IMR-90 (cell line): Measurements from ENCODE around the gene SPNS2. TPM values are rescaled to one million over a fixed set of nuclear protein-coding genes. Genes with fewer than 3 reads are reported as not detected.

Experiments used
- ATAC-seq: fragments of 200-7000 bp; cut with Tn5 transposase; 2 replicates; pipeline ENCODE4 v1.9.1; 2020; ENCODE audit warnings: low read depth, mild to moderate bottlenecking, moderate library complexity
- BruUV-seq: library from RNA; stranded (reverse); fragments of 400-500 nt; replicated peaks from 2 replicates; lab custom pipeline; 2021; lab: Mats Ljungman, UMichigan
- CTCF ChIA-PET: fragments of 300-600 bp; formaldehyde crosslinking; extraction: SDS; loops from one replicate; lab custom pipeline; 2021; ENCODE audit warnings: antibody characterized with exemption; lab: Yijun Ruan, JAX
- POLR2A ChIA-PET: fragments of 300-600 bp; sonication (Branson Sonifier 250); formaldehyde crosslinking; loops from one replicate; lab custom pipeline; 2022; ENCODE audit warnings: antibody characterized with exemption; ENCODE audit not compliant: unreplicated experiment; lab: Charles Lee
- DNase-seq: peaks from one replicate; pipeline ENCODE4 v3.0.0; 2013
- H2AFZ ChIP-seq: replicated peaks from 2 replicates; pipeline ENCODE3; 2013; ENCODE audit warnings: low read length, mild to moderate bottlenecking; ENCODE audit not compliant: poor library complexity
- H2AK5ac ChIP-seq: 2 replicates; pipeline ENCODE4 v1.6.1; 2013; ENCODE audit warnings: low read depth, low read length, inconsistent platforms
- H2AK9ac ChIP-seq: replicated peaks from 2 replicates; pipeline ENCODE3; 2013; ENCODE audit warnings: mild to moderate bottlenecking, low read depth, low read length, moderate library complexity; ENCODE audit not compliant: poor library complexity
- H2BK120ac ChIP-seq: 2 replicates; pipeline ENCODE4 v1.6.1; 2013; ENCODE audit warnings: low read depth, low read length, inconsistent platforms
- H2BK15ac ChIP-seq: 3 replicates; pipeline ENCODE4 v1.6.1; 2013; ENCODE audit warnings: low read depth, low read length, inconsistent platforms
- H2BK20ac ChIP-seq: 2 replicates; pipeline ENCODE4 v1.6.1; 2013; ENCODE audit warnings: low read depth, mild to moderate bottlenecking, inconsistent platforms, low read length, moderate library complexity
- H2BK5ac ChIP-seq: 2 replicates; pipeline ENCODE4 v1.6.1; 2013; ENCODE audit warnings: mild to moderate bottlenecking, low read depth, low read length, inconsistent platforms; ENCODE audit not compliant: poor library complexity, severe bottlenecking
- H3K14ac ChIP-seq: replicated peaks from 2 replicates; pipeline ENCODE4 v1.6.1; 2013; ENCODE audit warnings: low read depth, low read length, inconsistent platforms
- H3K18ac ChIP-seq: 2 replicates; pipeline ENCODE4 v1.6.1; 2013; ENCODE audit warnings: low read depth, low read length, control low read depth
- H3K23ac ChIP-seq: 2 replicates; pipeline ENCODE4 v1.6.1; 2013; ENCODE audit warnings: low read depth, low read length, inconsistent platforms
- H3K27ac ChIP-seq: 2 replicates; pipeline ENCODE4 v1.5.1; 2013; ENCODE audit warnings: mild to moderate bottlenecking, control low read depth, low read length; ENCODE audit not compliant: insufficient read depth
- H3K27me3 ChIP-seq: 2 replicates; pipeline ENCODE4 v1.6.1; 2013; ENCODE audit warnings: low read length; ENCODE audit not compliant: control insufficient read depth, insufficient read depth
- H3K36me3 ChIP-seq: 2 replicates; pipeline ENCODE4 v1.6.1; 2013; ENCODE audit warnings: low read length, mixed read lengths; ENCODE audit not compliant: control insufficient read depth, insufficient read depth
- H3K4ac ChIP-seq: 2 replicates; pipeline ENCODE4 v1.6.1; 2013; ENCODE audit warnings: low read depth, low read length, inconsistent platforms
- H3K4me1 ChIP-seq: 2 replicates; pipeline ENCODE4 v1.6.1; 2013; ENCODE audit warnings: low read length, mixed read lengths; ENCODE audit not compliant: control insufficient read depth, insufficient read depth
- H3K4me2 ChIP-seq: 2 replicates; pipeline ENCODE4 v1.6.1; 2013; ENCODE audit warnings: low read depth, mild to moderate bottlenecking, control low read depth, low read length, moderate library complexity
- H3K4me3 ChIP-seq: 2 replicates; pipeline ENCODE4 v1.5.1; 2013; ENCODE audit warnings: low read depth, mild to moderate bottlenecking, control low read depth, low read length, moderate library complexity; ENCODE audit not compliant: insufficient read depth
- H3K56ac ChIP-seq: 2 replicates; pipeline ENCODE4 v1.6.1; 2013; ENCODE audit warnings: low read length, inconsistent platforms; ENCODE audit not compliant: insufficient read depth; ENCODE audit errors: extremely low read depth
- H3K79me1 ChIP-seq, 2 experiments: 2 replicates each; pipeline ENCODE4 v1.6.1; 2013; ENCODE audit warnings: low read length in 2 of 2, inconsistent platforms in 1 of 2, low read depth in 1 of 2
- H3K9ac ChIP-seq: 2 replicates; pipeline ENCODE4 v1.6.1; 2013; ENCODE audit warnings: low read depth, low read length, control low read depth
- H3K9me1 ChIP-seq: 2 replicates; pipeline ENCODE4 v1.6.1; 2013; ENCODE audit warnings: low read length, inconsistent platforms; ENCODE audit not compliant: insufficient read depth
- H3K9me3 ChIP-seq: 2 replicates; pipeline ENCODE4 v1.6.1; 2013; ENCODE audit warnings: low read length; ENCODE audit not compliant: control insufficient read depth, insufficient read depth
- H4K20me1 ChIP-seq: 2 replicates; pipeline ENCODE4 v1.6.1; 2013; ENCODE audit warnings: low read length, inconsistent platforms; ENCODE audit not compliant: insufficient read depth
- H4K5ac ChIP-seq: 2 replicates; pipeline ENCODE4 v1.6.1; 2013; ENCODE audit warnings: mild to moderate bottlenecking, low read depth, low read length, control low read depth
- H4K8ac ChIP-seq, 2 experiments: 2 replicates each; pipeline ENCODE4 v1.6.1; 2013; ENCODE audit warnings: low read depth in 2 of 2, low read length in 2 of 2, control low read depth in 1 of 2, inconsistent platforms in 1 of 2
- H4K91ac ChIP-seq: 2 replicates; pipeline ENCODE4 v1.6.1; 2013; ENCODE audit warnings: low read depth, low read length, inconsistent platforms; ENCODE audit not compliant: insufficient read depth
- BHLHE40 ChIP-seq: fragments of 150-350 bp; IDR thresholded peaks from 2 replicates; pipeline ENCODE4 v1.6.1; 2016; ENCODE audit warnings: mild to moderate bottlenecking, low read depth, low read length
- CEBPB ChIP-seq: IDR thresholded peaks from 2 replicates; pipeline ENCODE4 v1.6.1; 2012; ENCODE audit warnings: low read depth, low read length, improper control_type of control experiment
- CHD1 ChIP-seq: IDR thresholded peaks from 2 replicates; pipeline ENCODE4 v1.6.1; 2012; ENCODE audit warnings: low read depth, low read length, improper control_type of control experiment
- FOS ChIP-seq: fragments of 150-350 bp; IDR thresholded peaks from 2 replicates; pipeline ENCODE4 v1.6.1; 2016; ENCODE audit warnings: low read depth, low read length
- MAFK ChIP-seq: IDR thresholded peaks from 2 replicates; pipeline ENCODE4 v1.6.1; 2012; ENCODE audit warnings: low read depth, low read length, improper control_type of control experiment
- MAZ ChIP-seq: IDR thresholded peaks from 2 replicates; pipeline ENCODE4 v1.6.1; 2012; ENCODE audit warnings: low read depth, mild to moderate bottlenecking, low read length, improper control_type of control experiment, moderate library complexity, borderline replicate concordance
- MXI1 ChIP-seq: IDR thresholded peaks from 2 replicates; pipeline ENCODE4 v1.6.1; 2012; ENCODE audit warnings: low read depth, mild to moderate bottlenecking, low read length, moderate library complexity, borderline replicate concordance
- NFE2L2 ChIP-seq: fragments of 150-350 bp; IDR thresholded peaks from 2 replicates; pipeline ENCODE4 v1.6.1; 2016; ENCODE audit warnings: low read depth, mild to moderate bottlenecking, low read length
- POLR2A ChIP-seq: IDR thresholded peaks from 2 replicates; pipeline ENCODE4 v1.6.1; 2012; ENCODE audit warnings: mild to moderate bottlenecking, low read depth, low read length
- RAD21 ChIP-seq: IDR thresholded peaks from 2 replicates; pipeline ENCODE4 v1.6.1; 2012; ENCODE audit warnings: low read length, improper control_type of control experiment
- RCOR1 ChIP-seq: IDR thresholded peaks from 2 replicates; pipeline ENCODE4 v1.6.1; 2012; ENCODE audit warnings: mild to moderate bottlenecking, low read length, improper control_type of control experiment; ENCODE audit not compliant: insufficient replicate concordance
- RFX5 ChIP-seq: IDR thresholded peaks from 2 replicates; pipeline ENCODE4 v1.8.0; 2012; ENCODE audit warnings: low read depth, mild to moderate bottlenecking, low read length, moderate library complexity
- SMC3 ChIP-seq: fragments of 150-350 bp; IDR thresholded peaks from 2 replicates; pipeline ENCODE4 v1.6.1; 2016; ENCODE audit warnings: low read depth, mild to moderate bottlenecking, antibody characterized with exemption, low read length, moderate library complexity
- WGBS, 2 experiments: methylation state at CpG; one replicate each; pipeline versions ENCODE4 v1.1.5 to v1.1.7; 2013; ENCODE audit warnings: missing lambda C conversion rate in 2 of 2; ENCODE audit not compliant: insufficient read length in 1 of 2; ENCODE audit errors: extremely low coverage in 2 of 2; 5-methylcytosine and 5-hydroxymethylcytosine counted together
- dilution Hi-C: fragments of 300-500 bp; cut with HindIII; formaldehyde crosslinking; loops from one replicate; pipeline ENCODE4 v1.14.3; 2018; ENCODE audit warnings: low sequenced_read_pairs; ENCODE audit not compliant: unreplicated experiment
- in situ Hi-C: fragments of 300-500 bp; cut with MboI; formaldehyde crosslinking; loops from 3 replicates; pipeline ENCODE4 v1.14.3; 2019; ENCODE audit warnings: low sequenced_read_pairs, inconsistent platforms, mixed read lengths
- intact Hi-C: fragments of 100-400 bp; cut with micrococcal nuclease; formaldehyde crosslinking; loops from 2 replicates; pipeline ENCODE4 v1.10.0; 2022
- polyA plus RNA-seq, 3 experiments: library from polyadenylated mRNA; depleted of rRNA; stranded (reverse); fragments of >200 nt; gene quantifications; 2 replicates each; pipeline ENCODE4 v1.2.3, GENCODE V29; 2012; ENCODE audit warnings: low replicate concordance in 1 of 3
- total RNA-seq: library from RNA; depleted of rRNA; stranded (reverse); fragments of >200 nt; gene quantifications from 2 replicates; pipeline ENCODE4 v1.2.3, GENCODE V29; 2012
- TF ChIP-seq, protein P1 (sequence below): conservative IDR thresholded peaks from 2 replicates; pipeline ENCODE4 v1.5.1; 2012; ENCODE audit warnings: mild to moderate bottlenecking, low read depth, low read length, improper control_type of control experiment
- TF ChIP-seq, protein P2 (sequence below): fragments of 150-350 bp; IDR thresholded peaks from 2 replicates; pipeline ENCODE4 v1.6.1; 2017; ENCODE audit warnings: mild to moderate bottlenecking, antibody characterized with exemption, low read length, low read depth
- TF ChIP-seq, protein P3 (sequence below): fragments of 150-350 bp; IDR thresholded peaks from 2 replicates; pipeline ENCODE4 v1.6.1; 2016; ENCODE audit warnings: low read depth, mild to moderate bottlenecking, low read length, moderate library complexity, borderline replicate concordance

Gene SPNS2
- total and polyA plus RNA-seq, 2 of the 4 experiments (the other 2 are of a cell fraction) = under 0.01 TPM; not detected in 1

DNA sequence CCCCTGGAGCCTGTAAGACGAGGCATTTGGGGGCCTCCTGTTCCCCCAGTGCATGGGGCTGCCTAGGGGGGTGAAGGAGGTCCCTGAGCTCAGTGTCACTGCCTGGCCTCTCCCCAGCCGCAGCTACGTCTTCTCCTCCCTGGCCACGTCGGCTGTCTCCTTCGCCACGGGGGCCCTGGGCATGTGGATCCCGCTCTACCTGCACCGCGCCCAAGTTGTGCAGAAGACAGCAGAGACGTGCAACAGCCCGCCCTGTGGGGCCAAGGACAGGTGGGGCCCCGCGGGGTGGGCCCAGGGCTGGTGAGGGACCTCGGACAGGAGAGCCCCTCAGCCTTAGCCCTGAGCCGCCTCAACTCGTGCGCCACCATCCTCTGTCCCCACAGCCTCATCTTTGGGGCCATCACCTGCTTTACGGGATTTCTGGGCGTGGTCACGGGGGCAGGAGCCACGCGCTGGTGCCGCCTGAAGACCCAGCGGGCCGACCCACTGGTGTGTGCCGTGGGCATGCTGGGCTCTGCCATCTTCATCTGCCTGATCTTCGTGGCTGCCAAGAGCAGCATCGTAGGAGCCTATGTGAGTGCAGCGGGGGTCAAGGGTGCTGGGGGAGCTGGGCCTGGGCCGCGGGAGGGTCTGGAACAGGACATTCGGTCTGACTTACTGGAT lies 34.3 kb downstream of the SPNS2 start:
- Histone ChIP-seq H2BK15ac (no peak overlapping the region), H3K27me3 (peaks cover 12% of the 10 kb centered on the region), H3K23ac (no peak overlapping the region), H4K20me1 (peaks cover 8% of the 10 kb centered on the region), H3K14ac (no peak overlapping the region), H3K4me1 (peaks cover 3% of the 10 kb centered on the region; the same call in 1 of the 2 replicates), H3K36me3 (peaks cover 7% of the 10 kb centered on the region; the same call in 1 of the 2 replicates), H2AK5ac (no peak overlapping the region), H3K4me2 (no peak overlapping the region), H3K27ac (no peak overlapping the region), H4K91ac (no peak overlapping the region), H4K5ac (no peak overlapping the region), H3K79me1 (no peaks in the 10 kb centered on the region), H3K4ac (no peak overlapping the region), H2BK20ac (no peak overlapping the region), H4K8ac (no peak overlapping the region), H3K9me1 (no peaks in the 10 kb centered on the region), H3K18ac (no peak overlapping the region), H2AK9ac (no peak overlapping the region), H2BK5ac (no peak overlapping the region), H3K4me3 (no peak overlapping the region), H3K9me3 (no peaks in the 10 kb centered on the region), H2BK120ac (no peak overlapping the region), H2AFZ (no peak overlapping the region), H3K56ac (no peak overlapping the region), H3K9ac (no peak overlapping the region)
- POLR2A ChIA-PET = no interaction called here
- 95% methylated on average over 11 of the region's 33 CpGs; no CpG with 5 or more reads in 1 of the 2 experiments for WGBS, 2 experiments
- DNase-seq (no peak), ATAC-seq (no peak)
- dilution Hi-C loops = no loop called here
- BruUV-seq = no TSS peak
- intact Hi-C loops = no loop called here
- in situ Hi-C loops = no loop called here
- CTCF ChIA-PET = no interaction called here
- TF ChIP-seq, protein P1, sequence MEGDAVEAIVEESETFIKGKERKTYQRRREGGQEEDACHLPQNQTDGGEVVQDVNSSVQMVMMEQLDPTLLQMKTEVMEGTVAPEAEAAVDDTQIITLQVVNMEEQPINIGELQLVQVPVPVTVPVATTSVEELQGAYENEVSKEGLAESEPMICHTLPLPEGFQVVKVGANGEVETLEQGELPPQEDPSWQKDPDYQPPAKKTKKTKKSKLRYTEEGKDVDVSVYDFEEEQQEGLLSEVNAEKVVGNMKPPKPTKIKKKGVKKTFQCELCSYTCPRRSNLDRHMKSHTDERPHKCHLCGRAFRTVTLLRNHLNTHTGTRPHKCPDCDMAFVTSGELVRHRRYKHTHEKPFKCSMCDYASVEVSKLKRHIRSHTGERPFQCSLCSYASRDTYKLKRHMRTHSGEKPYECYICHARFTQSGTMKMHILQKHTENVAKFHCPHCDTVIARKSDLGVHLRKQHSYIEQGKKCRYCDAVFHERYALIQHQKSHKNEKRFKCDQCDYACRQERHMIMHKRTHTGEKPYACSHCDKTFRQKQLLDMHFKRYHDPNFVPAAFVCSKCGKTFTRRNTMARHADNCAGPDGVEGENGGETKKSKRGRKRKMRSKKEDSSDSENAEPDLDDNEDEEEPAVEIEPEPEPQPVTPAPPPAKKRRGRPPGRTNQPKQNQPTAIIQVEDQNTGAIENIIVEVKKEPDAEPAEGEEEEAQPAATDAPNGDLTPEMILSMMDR = no peak
- TF ChIP-seq, protein P2, sequence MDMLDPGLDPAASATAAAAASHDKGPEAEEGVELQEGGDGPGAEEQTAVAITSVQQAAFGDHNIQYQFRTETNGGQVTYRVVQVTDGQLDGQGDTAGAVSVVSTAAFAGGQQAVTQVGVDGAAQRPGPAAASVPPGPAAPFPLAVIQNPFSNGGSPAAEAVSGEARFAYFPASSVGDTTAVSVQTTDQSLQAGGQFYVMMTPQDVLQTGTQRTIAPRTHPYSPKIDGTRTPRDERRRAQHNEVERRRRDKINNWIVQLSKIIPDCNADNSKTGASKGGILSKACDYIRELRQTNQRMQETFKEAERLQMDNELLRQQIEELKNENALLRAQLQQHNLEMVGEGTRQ = no peak
- TF ChIP-seq, protein P3, sequence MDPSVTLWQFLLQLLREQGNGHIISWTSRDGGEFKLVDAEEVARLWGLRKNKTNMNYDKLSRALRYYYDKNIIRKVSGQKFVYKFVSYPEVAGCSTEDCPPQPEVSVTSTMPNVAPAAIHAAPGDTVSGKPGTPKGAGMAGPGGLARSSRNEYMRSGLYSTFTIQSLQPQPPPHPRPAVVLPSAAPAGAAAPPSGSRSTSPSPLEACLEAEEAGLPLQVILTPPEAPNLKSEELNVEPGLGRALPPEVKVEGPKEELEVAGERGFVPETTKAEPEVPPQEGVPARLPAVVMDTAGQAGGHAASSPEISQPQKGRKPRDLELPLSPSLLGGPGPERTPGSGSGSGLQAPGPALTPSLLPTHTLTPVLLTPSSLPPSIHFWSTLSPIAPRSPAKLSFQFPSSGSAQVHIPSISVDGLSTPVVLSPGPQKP = no peak
- TF ChIP-seq BHLHE40 = no peak
- TF ChIP-seq RFX5 = no peak
- no peak for TF ChIP-seq MXI1
- TF ChIP-seq RCOR1 = no peak
- TF ChIP-seq CHD1 = no peak
- no peak for TF ChIP-seq NFE2L2
- TF ChIP-seq SMC3 = no peak
- TF ChIP-seq MAFK = no peak
- no peak for TF ChIP-seq CEBPB
- TF ChIP-seq MAZ = no peak
- no peak for TF ChIP-seq POLR2A
- TF ChIP-seq FOS = no peak
- TF ChIP-seq RAD21 = no peak
